Endothelial cell of umbilical vein (primary cell): Measurements from ENCODE around the gene EDN1.

Source experiments
- MAX ChIP-seq: IDR thresholded peaks from 2 replicates; pipeline ENCODE4 v1.6.1; 2011; ENCODE audit not compliant: insufficient read depth, insufficient read length
- POLR2AphosphoS5 ChIP-seq: IDR thresholded peaks from 2 replicates; pipeline ENCODE4 v1.6.1; 2012; ENCODE audit warnings: low read depth, mild to moderate bottlenecking, control low read depth, low read length, moderate library complexity; ENCODE audit not compliant: insufficient read depth
- TF ChIP-seq, protein P1 (sequence below), 2 donors: IDR thresholded peaks; 1 replicate in 1 of 2; 2 replicates in 1 of 2; pipeline ENCODE4 v1.5.1; 2011; ENCODE audit warnings: low read length in 2 of 2, mild to moderate bottlenecking in 2 of 2, moderate library complexity in 2 of 2, control low read depth in 1 of 2, inconsistent platforms in 1 of 2, low read depth in 1 of 2; ENCODE audit not compliant: insufficient read depth in 1 of 2; ENCODE audit errors: extremely low read depth in 1 of 2

GRCh38 chr6:12254210-12254609, 36.0 kb upstream of the EDN1 start:
- TF ChIP-seq, protein P1, sequence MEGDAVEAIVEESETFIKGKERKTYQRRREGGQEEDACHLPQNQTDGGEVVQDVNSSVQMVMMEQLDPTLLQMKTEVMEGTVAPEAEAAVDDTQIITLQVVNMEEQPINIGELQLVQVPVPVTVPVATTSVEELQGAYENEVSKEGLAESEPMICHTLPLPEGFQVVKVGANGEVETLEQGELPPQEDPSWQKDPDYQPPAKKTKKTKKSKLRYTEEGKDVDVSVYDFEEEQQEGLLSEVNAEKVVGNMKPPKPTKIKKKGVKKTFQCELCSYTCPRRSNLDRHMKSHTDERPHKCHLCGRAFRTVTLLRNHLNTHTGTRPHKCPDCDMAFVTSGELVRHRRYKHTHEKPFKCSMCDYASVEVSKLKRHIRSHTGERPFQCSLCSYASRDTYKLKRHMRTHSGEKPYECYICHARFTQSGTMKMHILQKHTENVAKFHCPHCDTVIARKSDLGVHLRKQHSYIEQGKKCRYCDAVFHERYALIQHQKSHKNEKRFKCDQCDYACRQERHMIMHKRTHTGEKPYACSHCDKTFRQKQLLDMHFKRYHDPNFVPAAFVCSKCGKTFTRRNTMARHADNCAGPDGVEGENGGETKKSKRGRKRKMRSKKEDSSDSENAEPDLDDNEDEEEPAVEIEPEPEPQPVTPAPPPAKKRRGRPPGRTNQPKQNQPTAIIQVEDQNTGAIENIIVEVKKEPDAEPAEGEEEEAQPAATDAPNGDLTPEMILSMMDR (IDR thresholded peaks at IDR 0.05; ENCODE audit: extremely low read depth in 1 of 2, insufficient read depth in 1 of 2, low read depth in 1 of 2, low read length in 2 of 2) = no peak
- no peak for TF ChIP-seq POLR2AphosphoS5
- no peak for TF ChIP-seq MAX
